Activated naive CD4-positive, alpha-beta T cell treated with anti-CD3 and anti-CD28 coated beads, Interleukin-2, amount 50 U/mL, for 24 hours (primary cell): ENCODE measurements around the gene ANKRD53.
"Not testable (repeated sequence)": the region's sequence is repeated elsewhere in the genome, so short reads cannot be mapped to it uniquely, and the experiment has no call there.

ENCODE experiments used
- H3K27ac Mint-ChIP-seq: one replicate; pipeline ENCODE4 v1.8.0; 2021; ENCODE audit warnings: mild to moderate bottlenecking, mixed read lengths
- H3K27me3 Mint-ChIP-seq: one replicate; pipeline ENCODE4 v1.8.0; 2021; ENCODE audit warnings: mixed read lengths
- H3K36me3 Mint-ChIP-seq: one replicate; pipeline ENCODE4 v1.8.0; 2021; ENCODE audit warnings: mixed read lengths
- H3K4me1 Mint-ChIP-seq: one replicate; pipeline ENCODE4 v1.8.0; 2021; ENCODE audit warnings: mixed read lengths
- H3K4me3 Mint-ChIP-seq: one replicate; pipeline ENCODE4 v1.8.0; 2021; ENCODE audit warnings: mild to moderate bottlenecking, mixed read lengths
- H3K9me3 Mint-ChIP-seq: one replicate; pipeline ENCODE4 v1.8.0; 2021; ENCODE audit warnings: mixed read lengths

The ANKRD53 gene

GRCh38 chr2:71003396-71003795 lies 25.0 kb downstream of the ANKRD53 start:
- Mint-ChIP-seq H3K4me1 (peaks cover 14% of the 10 kb centered on the region), H3K27ac (no peak overlapping the region), H3K9me3 (no peaks in the 10 kb centered on the region), H3K27me3 (no peaks in the 10 kb centered on the region), H3K36me3 (no peaks in the 10 kb centered on the region), H3K4me3 (no peak overlapping the region)

- Mint-ChIP-seq H3K27ac (no peak overlapping the region), H3K36me3 (no peaks in the 10 kb centered on the region), H3K4me1 (peaks cover 14% of the 10 kb centered on the region), H3K27me3 (no peaks in the 10 kb centered on the region), H3K9me3 (no peaks in the 10 kb centered on the region), H3K4me3 (no peak overlapping the region)
Observed at GRCh38 chr2:71003966-71004755, 25.7 kb downstream of the ANKRD53 start.

- H3K27me3 Mint-ChIP-seq: peaks cover 3% of the 10 kb centered on the region
- H3K4me3 Mint-ChIP-seq: no peak overlapping the region
Observed at GRCh38 chr2:71004857-71005256, 26.4 kb downstream of the ANKRD53 start.

DNA sequence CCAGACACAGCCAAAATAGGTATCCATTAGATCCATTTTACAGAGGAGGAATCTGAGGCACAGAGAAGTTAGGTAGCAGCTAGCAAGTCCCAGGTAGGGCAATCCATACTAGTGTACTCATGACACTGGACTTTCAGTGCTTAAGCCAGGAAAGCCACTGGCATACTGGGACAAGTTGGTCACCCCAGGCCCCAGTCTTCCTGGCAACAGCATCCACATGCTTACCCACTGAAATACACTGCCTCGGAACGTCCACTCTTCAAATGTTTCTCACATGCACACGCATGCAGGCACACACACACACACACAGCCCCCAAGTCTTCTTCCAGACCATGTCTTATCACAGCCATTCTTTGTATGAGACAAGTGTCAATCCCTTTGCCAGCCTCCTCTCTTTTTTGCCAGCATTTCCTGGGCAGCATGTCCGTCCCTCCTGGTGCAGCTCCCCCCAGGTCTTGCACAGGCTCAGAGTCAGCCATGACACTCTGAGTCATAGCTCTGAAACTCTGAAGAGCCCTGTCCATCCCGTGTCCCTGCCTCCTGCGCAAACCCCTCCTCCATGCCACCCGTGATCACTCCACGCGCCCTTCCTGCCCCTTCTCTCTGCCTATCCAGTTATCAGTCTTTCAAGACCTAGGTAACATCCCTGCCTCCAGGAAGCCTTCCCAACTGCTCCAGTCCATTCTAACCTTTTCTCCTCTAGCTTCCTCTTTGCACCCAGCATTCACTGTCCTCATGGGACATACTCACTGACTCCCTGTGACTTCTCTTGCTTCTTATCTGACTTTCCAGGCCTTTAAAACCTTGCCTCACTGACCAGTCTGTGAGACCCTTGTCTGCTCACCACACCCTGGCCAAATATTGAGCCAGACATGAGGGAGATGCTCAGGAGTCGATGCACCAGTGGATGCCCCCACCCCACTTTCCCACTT lies 27.1 kb downstream of the ANKRD53 start:
- H3K27ac Mint-ChIP-seq: no peak overlapping the region
- no peaks in the 10 kb centered on the region for H3K36me3 Mint-ChIP-seq
- H3K9me3 Mint-ChIP-seq: no peaks in the 10 kb centered on the region
- H3K4me1 Mint-ChIP-seq: peaks cover 11% of the 10 kb centered on the region
- H3K27me3 Mint-ChIP-seq: peaks cover 7% of the 10 kb centered on the region
- no peak overlapping the region for H3K4me3 Mint-ChIP-seq

More at GRCh38 chr2:71004857-71005256, 26.4 kb downstream of the ANKRD53 start:
- no peaks in the 10 kb centered on the region for H3K36me3 Mint-ChIP-seq
- H3K4me1 Mint-ChIP-seq: peaks cover 14% of the 10 kb centered on the region
- no peaks in the 10 kb centered on the region for H3K9me3 Mint-ChIP-seq
- H3K27ac Mint-ChIP-seq: no peak overlapping the region

DNA sequence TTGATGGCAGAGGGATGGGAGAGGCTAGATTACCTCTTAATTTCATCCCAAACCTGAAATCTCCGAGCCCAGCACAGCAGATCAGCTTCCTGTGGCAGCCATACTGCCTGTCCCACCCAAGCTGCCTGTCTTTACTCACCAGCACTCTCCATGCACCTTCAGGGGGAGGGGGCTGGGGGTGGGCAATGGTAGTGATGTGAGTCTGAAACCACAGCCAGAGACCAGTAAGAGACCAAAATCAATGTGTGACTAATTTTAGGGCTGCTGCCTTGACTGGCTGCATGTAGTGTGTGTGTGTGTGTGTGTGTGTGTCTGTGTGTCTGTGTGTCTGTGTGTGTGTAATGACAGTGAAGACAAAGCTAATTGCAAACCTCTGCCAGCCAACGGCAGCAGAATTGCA lies 27.9 kb downstream of the ANKRD53 start:
- Mint-ChIP-seq H3K4me1 (peaks cover 4% of the 10 kb centered on the region), H3K27ac (no peak overlapping the region), H3K27me3 (peaks cover 7% of the 10 kb centered on the region), H3K4me3 (no peak overlapping the region), H3K9me3 (no peaks in the 10 kb centered on the region), H3K36me3 (no peaks in the 10 kb centered on the region)

DNA sequence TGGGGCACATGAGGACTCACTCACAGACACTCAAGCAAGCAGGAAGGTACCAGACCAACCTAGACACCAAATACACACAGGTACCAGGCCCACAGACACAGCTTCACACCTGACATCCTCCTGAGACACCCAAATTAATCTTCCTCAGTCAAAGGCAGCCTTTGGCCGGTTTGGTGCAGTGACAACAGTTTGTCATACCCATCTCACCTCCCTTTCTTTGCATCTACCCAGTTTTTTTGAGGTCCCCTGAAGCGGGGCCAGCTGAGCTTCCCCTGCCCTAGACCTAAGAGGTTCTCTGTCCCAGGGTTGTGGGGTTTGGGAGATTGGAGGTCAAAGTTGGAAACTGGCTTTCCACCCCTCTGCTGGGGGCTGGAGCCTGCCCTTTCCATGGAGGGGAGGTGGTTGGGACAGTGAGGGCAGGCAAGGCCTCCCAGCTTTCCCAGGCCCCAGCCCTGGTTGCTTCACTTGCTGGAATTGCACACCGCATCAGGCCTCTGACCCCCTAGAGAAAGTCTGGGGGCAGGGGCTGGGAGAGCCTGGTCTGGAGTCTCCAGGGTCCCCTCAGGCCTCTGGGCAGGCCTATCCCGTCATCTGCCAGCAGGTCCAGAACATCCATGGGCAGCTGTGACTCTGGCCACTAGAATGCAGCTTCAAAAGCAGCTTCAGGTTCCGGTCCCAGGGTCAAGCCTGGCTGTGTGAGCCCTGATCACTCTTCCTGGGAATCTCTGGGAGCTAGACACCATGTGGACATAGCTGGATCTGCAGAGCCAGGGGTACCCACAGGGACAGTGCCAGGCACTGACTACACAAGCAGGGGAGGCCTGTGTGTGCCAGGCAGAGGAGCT lies 28.7 kb downstream of the ANKRD53 start:
- H3K9me3 Mint-ChIP-seq: no peaks in the 10 kb centered on the region
- H3K36me3 Mint-ChIP-seq: no peaks in the 10 kb centered on the region
- H3K4me1 Mint-ChIP-seq: no peaks in the 10 kb centered on the region
- H3K27me3 Mint-ChIP-seq: peaks cover 13% of the 10 kb centered on the region
- H3K4me3 Mint-ChIP-seq: no peak overlapping the region
- H3K27ac Mint-ChIP-seq: no peak overlapping the region

GRCh38 chr2:71008342-71008741 lies 29.9 kb downstream of the ANKRD53 start:
- Mint-ChIP-seq H3K27ac (no peak overlapping the region), H3K4me3 (no peak overlapping the region), H3K9me3 (no peaks in the 10 kb centered on the region), H3K36me3 (no peaks in the 10 kb centered on the region), H3K4me1 (no peaks in the 10 kb centered on the region), H3K27me3 (peaks cover 15% of the 10 kb centered on the region)

GRCh38 chr2:71011786-71012185 lies 33.4 kb downstream of the ANKRD53 start:
- not testable (repeated sequence) for H3K27ac Mint-ChIP-seq, H3K4me1 Mint-ChIP-seq, H3K36me3 Mint-ChIP-seq, H3K9me3 Mint-ChIP-seq, H3K4me3 Mint-ChIP-seq
- peaks cover 15% of the 10 kb centered on the region for H3K27me3 Mint-ChIP-seq

DNA sequence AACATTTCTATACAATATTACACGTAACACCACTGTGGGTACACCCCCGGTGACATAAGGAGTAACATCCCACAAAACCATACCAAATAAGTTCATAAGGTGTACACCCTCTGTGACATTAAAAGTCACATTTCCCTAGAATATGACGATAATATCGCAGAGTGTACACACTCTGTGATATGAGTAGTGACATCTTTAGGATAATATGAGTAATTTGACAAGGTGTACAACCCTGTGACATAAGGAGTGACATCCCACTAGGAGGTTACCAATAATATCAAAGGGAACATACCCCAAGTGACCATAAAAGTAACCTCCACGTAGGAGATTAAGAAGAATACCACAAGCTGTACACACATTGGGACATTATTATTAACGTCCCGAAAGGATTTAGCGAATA lies 40.2 kb downstream of the ANKRD53 start:
- H3K27ac Mint-ChIP-seq: no peak overlapping the region
- no peaks in the 10 kb centered on the region for H3K27me3 Mint-ChIP-seq
- H3K4me3 Mint-ChIP-seq: no peak overlapping the region

DNA sequence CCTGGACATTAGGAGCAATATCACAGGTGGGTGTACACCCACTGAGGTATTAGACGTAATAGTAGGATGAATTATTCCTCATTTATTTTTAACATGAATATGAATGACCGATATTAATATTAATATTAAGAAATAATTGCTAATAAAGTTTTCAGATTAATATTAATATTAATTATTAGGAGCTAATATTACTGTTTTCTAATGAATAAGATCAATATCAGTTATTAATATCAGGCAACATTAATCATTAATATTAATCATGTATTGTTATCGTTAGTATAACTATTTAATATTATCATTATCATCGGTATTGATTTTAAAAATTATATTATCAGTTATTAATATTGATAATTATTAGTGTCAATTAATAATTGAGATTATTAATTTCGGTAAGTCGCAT lies 41.6 kb downstream of the ANKRD53 start:
- H3K4me1 Mint-ChIP-seq: peaks cover 13% of the 10 kb centered on the region
- not testable (repeated sequence) for H3K27me3 Mint-ChIP-seq, H3K36me3 Mint-ChIP-seq, H3K4me3 Mint-ChIP-seq, H3K9me3 Mint-ChIP-seq, H3K27ac Mint-ChIP-seq

More for the DNA sequence above, 40.2 kb downstream of the ANKRD53 start:
- no peaks in the 10 kb centered on the region for H3K36me3 Mint-ChIP-seq
- no peaks in the 10 kb centered on the region for H3K9me3 Mint-ChIP-seq
- H3K4me1 Mint-ChIP-seq: peaks cover 7% of the 10 kb centered on the region

- H3K27me3 Mint-ChIP-seq, H3K9me3 Mint-ChIP-seq: not testable (repeated sequence)
Observed at GRCh38 chr2:71021394-71021793, 43.0 kb downstream of the ANKRD53 start.

GRCh38 chr2:71023553-71024243 lies 45.3 kb downstream of the ANKRD53 start:
- not testable (repeated sequence) for H3K9me3 Mint-ChIP-seq, H3K4me3 Mint-ChIP-seq, H3K27me3 Mint-ChIP-seq, H3K36me3 Mint-ChIP-seq
- peak overlapping the region; percentile 60 for H3K27ac Mint-ChIP-seq
- peaks cover 13% of the 10 kb centered on the region for H3K4me1 Mint-ChIP-seq

More at GRCh38 chr2:71021394-71021793, 43.0 kb downstream of the ANKRD53 start:
- not testable (repeated sequence) for H3K27ac Mint-ChIP-seq, H3K4me3 Mint-ChIP-seq, H3K36me3 Mint-ChIP-seq
- peaks cover 13% of the 10 kb centered on the region for H3K4me1 Mint-ChIP-seq
